ENCODE data around the gene SLC37A1.

Gene SLC37A1

GRCh38 chr21:42490720-42491119 lies 22.9 kb upstream of the SLC37A1 start:
- H3K4me3 ChIP-seq (ENCODE audit: low read depth, low read length) = no peak overlapping the region
- no peak for DNase-seq (ENCODE audit: low read depth)
- no peak for TF ChIP-seq CTCF (IDR thresholded peaks at IDR 0.05; ENCODE audit: control insufficient read depth, extremely low read depth, insufficient read depth)

GRCh38 chr21:42491328-42491727 lies 22.3 kb upstream of the SLC37A1 start:
- no peak for DNase-seq (ENCODE audit: low read depth)
- no peak overlapping the region for H3K4me3 ChIP-seq (ENCODE audit: low read depth, low read length)
- TF ChIP-seq CTCF (IDR thresholded peaks at IDR 0.05; ENCODE audit: control insufficient read depth, extremely low read depth, insufficient read depth) = no peak

GRCh38 chr21:42492201-42492600 lies 21.5 kb upstream of the SLC37A1 start:
- TF ChIP-seq CTCF (IDR thresholded peaks at IDR 0.05; ENCODE audit: control insufficient read depth, extremely low read depth, insufficient read depth) = no peak
- H3K4me3 ChIP-seq (ENCODE audit: low read depth, low read length) = no peak overlapping the region
- DNase-seq (ENCODE audit: low read depth) = no peak

- no peak for TF ChIP-seq CTCF (IDR thresholded peaks at IDR 0.05; ENCODE audit: control insufficient read depth, extremely low read depth, insufficient read depth)
- H3K4me3 ChIP-seq (ENCODE audit: low read depth, low read length) = no peak overlapping the region
- no peak for DNase-seq (ENCODE audit: low read depth)
Observed at GRCh38 chr21:42493109-42494060, 20.3 kb upstream of the SLC37A1 start.

GRCh38 chr21:42495027-42495426 lies 18.6 kb upstream of the SLC37A1 start:
- peak overlapping the region; percentile 76 for H3K4me3 ChIP-seq (ENCODE audit: low read depth, low read length)
- DNase-seq (ENCODE audit: low read depth) = no peak
- no peak for TF ChIP-seq CTCF (IDR thresholded peaks at IDR 0.05; ENCODE audit: control insufficient read depth, extremely low read depth, insufficient read depth)

GRCh38 chr21:42495765-42496119 lies 17.9 kb upstream of the SLC37A1 start:
- peak overlapping the region; percentile 76 for H3K4me3 ChIP-seq (ENCODE audit: low read depth, low read length)
- no peak for DNase-seq (ENCODE audit: low read depth)
- no peak for TF ChIP-seq CTCF (IDR thresholded peaks at IDR 0.05; ENCODE audit: control insufficient read depth, extremely low read depth, insufficient read depth)

Measured in LNCaP clone FGC (cell line).